ENCODE data around the gene SEMA5B. TPM values are rescaled to one million over a fixed set of nuclear protein-coding genes. Genes with fewer than 3 reads are reported as not detected.
A peak's percentile ranks its signal among the peaks of the same experiment; 100 is the strongest.

Gene SEMA5B
- total RNA-seq, 1 donor from 2014 or later = 68.8 TPM

DNA sequence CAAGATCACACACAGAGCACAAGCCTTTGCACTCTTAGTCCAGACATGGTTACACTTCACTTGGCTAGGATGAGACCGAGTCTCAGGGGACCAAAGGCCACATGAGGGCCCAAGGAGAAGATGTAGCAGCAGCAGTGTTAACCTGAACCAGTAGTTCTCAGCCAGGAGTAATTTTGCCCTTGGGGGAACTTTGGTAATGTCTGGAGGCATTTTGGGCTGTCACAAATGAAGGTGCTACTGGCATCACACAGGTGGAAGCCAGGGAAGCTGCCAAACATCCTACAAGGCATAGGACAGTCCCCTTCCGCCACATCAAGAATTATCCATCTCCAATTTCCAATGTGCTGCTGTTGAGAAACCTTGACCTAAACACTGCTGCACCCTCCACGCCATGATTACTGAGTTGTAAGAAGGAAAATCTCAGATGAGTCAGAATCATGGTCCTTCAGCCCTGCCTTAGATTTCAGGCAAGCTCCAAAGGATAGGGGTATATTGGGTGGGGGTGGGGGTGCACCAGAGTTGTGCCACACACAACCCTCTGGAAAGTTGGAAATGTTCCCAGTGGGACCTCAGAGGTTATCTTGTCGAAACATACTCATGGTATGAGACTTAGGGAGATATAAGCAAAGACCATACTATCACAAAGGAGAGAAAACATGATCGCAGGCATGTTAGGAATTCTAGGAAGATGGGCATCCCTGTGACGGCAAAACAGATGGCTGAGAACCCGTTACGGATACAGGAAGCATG lies 36.2 kb downstream of the SEMA5B start:
- Mint-ChIP-seq H3K9me3 (ENCODE audit: low read depth) (no peaks in the 10 kb centered on the region), H3K27me3 (ENCODE audit: low read depth) (peaks cover 44% of the 10 kb centered on the region), H3K4me3 (ENCODE audit: unreplicated experiment) (no peak overlapping the region), H3K36me3 (ENCODE audit: low read depth) (peaks cover 11% of the 10 kb centered on the region), H3K27ac (ENCODE audit: unreplicated experiment) (peak overlapping the region; percentile 17), H3K4me1 (ENCODE audit: low read depth) (peaks cover 24% of the 10 kb centered on the region)
- no peak for DNase-seq (ENCODE audit: low spot score)
- TF ChIP-seq, protein P1, sequence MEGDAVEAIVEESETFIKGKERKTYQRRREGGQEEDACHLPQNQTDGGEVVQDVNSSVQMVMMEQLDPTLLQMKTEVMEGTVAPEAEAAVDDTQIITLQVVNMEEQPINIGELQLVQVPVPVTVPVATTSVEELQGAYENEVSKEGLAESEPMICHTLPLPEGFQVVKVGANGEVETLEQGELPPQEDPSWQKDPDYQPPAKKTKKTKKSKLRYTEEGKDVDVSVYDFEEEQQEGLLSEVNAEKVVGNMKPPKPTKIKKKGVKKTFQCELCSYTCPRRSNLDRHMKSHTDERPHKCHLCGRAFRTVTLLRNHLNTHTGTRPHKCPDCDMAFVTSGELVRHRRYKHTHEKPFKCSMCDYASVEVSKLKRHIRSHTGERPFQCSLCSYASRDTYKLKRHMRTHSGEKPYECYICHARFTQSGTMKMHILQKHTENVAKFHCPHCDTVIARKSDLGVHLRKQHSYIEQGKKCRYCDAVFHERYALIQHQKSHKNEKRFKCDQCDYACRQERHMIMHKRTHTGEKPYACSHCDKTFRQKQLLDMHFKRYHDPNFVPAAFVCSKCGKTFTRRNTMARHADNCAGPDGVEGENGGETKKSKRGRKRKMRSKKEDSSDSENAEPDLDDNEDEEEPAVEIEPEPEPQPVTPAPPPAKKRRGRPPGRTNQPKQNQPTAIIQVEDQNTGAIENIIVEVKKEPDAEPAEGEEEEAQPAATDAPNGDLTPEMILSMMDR (IDR thresholded peaks at IDR 0.05) = no peak

DNA sequence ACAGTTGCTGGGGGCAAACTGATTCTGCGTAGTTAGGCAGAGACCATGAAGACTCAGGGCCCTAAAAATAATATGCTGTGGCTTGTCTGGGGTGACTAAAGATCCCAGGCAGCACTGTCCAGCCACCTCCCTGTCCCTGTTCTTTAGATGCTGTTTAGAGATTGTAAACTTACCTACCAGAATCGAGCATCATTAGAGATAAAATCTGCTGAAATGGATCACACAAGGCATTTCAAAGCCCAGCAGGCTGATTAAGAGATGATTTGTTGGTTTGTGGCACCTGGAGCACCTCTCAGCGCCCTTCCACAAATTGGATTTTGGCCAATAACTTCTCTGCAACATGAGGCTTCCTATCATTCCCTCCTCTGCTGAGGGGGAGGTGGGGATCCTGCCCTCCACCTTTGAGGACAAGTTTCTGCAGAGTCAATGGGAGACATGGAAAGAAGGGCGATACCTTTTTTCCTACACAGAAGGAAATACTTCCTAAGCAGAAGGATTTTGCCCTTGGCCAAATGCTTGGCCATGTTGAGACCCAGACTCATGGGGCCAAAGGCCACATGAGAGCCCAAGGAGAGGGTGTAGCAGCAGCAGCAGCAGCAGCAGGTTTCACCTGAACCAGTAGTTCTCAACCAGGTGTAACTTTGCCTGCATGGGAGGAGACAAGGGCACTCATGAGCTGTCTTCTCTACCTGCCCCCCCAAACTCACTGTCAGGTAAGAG lies 37.5 kb downstream of the SEMA5B start:
- Mint-ChIP-seq H3K4me1 (ENCODE audit: low read depth) (peaks cover 30% of the 10 kb centered on the region), H3K4me3 (ENCODE audit: unreplicated experiment) (no peak overlapping the region), H3K36me3 (ENCODE audit: low read depth) (peaks cover 11% of the 10 kb centered on the region), H3K27me3 (ENCODE audit: low read depth) (peaks cover 44% of the 10 kb centered on the region), H3K27ac (ENCODE audit: unreplicated experiment) (no peak overlapping the region), H3K9me3 (ENCODE audit: low read depth) (no peaks in the 10 kb centered on the region)
- no peak for DNase-seq (ENCODE audit: low spot score)
- TF ChIP-seq, protein P1 (IDR thresholded peaks at IDR 0.05) = no peak

- no peak overlapping the region for H3K4me3 Mint-ChIP-seq (ENCODE audit: unreplicated experiment)
- H3K27ac Mint-ChIP-seq (ENCODE audit: unreplicated experiment) = no peak overlapping the region
- peaks cover 31% of the 10 kb centered on the region for H3K27me3 Mint-ChIP-seq (ENCODE audit: low read depth)
- TF ChIP-seq, protein P1 (IDR thresholded peaks at IDR 0.05) = no peak
- DNase-seq (ENCODE audit: low spot score) = no peak
- H3K36me3 Mint-ChIP-seq (ENCODE audit: low read depth) = peaks cover 7% of the 10 kb centered on the region
- peaks cover 30% of the 10 kb centered on the region for H3K4me1 Mint-ChIP-seq (ENCODE audit: low read depth)
- no peaks in the 10 kb centered on the region for H3K9me3 Mint-ChIP-seq (ENCODE audit: low read depth)
Measured at GRCh38 chr3:122988508-122988907, 39.1 kb downstream of the SEMA5B start.

DNA sequence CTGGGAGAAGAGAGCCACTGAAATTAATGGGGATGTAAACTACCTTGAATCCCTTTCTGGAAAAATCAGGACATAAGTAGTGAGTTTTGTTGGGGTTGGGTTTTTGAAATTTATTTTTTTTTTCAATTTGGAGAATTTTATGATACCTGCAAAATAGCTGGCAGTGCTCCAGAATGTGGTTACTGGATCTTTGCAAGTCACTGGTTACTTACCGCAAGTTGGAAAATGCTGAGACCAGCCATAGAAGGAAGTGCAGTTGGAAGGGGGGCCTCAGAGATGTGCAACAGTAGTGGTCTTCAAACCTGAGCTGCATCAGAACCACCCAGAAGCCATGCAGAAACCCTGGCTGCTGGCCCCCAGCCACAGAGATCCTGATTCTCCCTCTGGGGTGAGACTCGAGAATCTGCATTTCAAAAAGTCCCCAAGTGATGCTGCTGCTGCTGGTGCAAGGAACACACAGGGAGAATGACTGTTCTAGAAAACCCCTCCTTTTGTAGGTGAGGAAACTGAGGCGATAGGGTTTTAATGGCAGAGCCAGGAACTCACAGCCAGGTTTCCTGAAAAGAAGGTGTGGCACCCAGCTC lies 39.7 kb downstream of the SEMA5B start:
- TF ChIP-seq, protein P1 (IDR thresholded peaks at IDR 0.05) = no peak
- Mint-ChIP-seq H3K9me3 (ENCODE audit: low read depth) (no peaks in the 10 kb centered on the region), H3K4me3 (ENCODE audit: unreplicated experiment) (no peak overlapping the region), H3K36me3 (ENCODE audit: low read depth) (peaks cover 6% of the 10 kb centered on the region), H3K27me3 (ENCODE audit: low read depth) (peaks cover 28% of the 10 kb centered on the region), H3K27ac (ENCODE audit: unreplicated experiment) (no peak overlapping the region), H3K4me1 (ENCODE audit: low read depth) (peaks cover 26% of the 10 kb centered on the region)
- DNase-seq (ENCODE audit: low spot score) = no peak

DNA sequence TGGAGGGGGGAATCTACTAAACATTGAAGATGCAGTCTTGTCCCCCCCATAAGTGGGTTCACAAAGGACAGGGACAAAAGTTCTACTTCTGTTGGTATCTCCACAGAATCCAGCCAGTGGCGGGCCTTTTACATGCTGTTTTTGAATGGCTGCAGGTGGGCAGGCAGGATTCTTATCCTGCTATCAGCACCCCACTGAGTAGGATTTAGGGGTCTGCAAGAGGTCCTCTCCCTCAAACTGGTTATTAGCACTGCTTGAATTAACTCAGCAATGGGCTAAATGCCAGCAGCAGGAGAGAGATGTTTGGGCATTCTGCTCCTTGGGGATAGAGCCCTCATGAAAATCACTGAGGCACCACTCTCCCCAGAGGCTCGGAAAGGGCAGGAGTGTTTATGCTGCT lies 40.3 kb downstream of the SEMA5B start:
- Mint-ChIP-seq H3K4me3 (ENCODE audit: unreplicated experiment) (no peak overlapping the region), H3K9me3 (ENCODE audit: low read depth) (no peaks in the 10 kb centered on the region), H3K36me3 (ENCODE audit: low read depth) (peaks cover 5% of the 10 kb centered on the region), H3K27me3 (ENCODE audit: low read depth) (peaks cover 25% of the 10 kb centered on the region), H3K27ac (ENCODE audit: unreplicated experiment) (no peak overlapping the region), H3K4me1 (ENCODE audit: low read depth) (peaks cover 26% of the 10 kb centered on the region)
- TF ChIP-seq, protein P1 (IDR thresholded peaks at IDR 0.05) = no peak
- DNase-seq (ENCODE audit: low spot score) = no peak
